Measurements from ENCODE around the gene FOXK1.
"Not testable (repeated sequence)": the region's sequence is repeated elsewhere in the genome, so short reads cannot be mapped to it uniquely, and the experiment has no call there.

The FOXK1 gene

GRCh38 chr7:4790516-4790991 lies 108.5 kb downstream of the FOXK1 start:
- ATAC-seq (ENCODE audit: low read depth) (no peak), DNase-seq (ENCODE audit: low spot score) (no peak)
- Histone ChIP-seq H3K27ac (ENCODE audit: poor library complexity, severe bottlenecking) (no peak overlapping the region), H3K27me3 (ENCODE audit: insufficient read depth, poor library complexity, severe bottlenecking) (no peaks in the 10 kb centered on the region), H3K4me3 (ENCODE audit: severe bottlenecking) (no peak overlapping the region), H3K4me1 (ENCODE audit: insufficient read depth, poor library complexity, severe bottlenecking) (no peaks in the 10 kb centered on the region), H3K9me3 (ENCODE audit: severe bottlenecking) (no peaks in the 10 kb centered on the region), H3K36me3 (ENCODE audit: low read depth) (peaks cover 22% of the 10 kb centered on the region)
- TF ChIP-seq, protein P1, sequence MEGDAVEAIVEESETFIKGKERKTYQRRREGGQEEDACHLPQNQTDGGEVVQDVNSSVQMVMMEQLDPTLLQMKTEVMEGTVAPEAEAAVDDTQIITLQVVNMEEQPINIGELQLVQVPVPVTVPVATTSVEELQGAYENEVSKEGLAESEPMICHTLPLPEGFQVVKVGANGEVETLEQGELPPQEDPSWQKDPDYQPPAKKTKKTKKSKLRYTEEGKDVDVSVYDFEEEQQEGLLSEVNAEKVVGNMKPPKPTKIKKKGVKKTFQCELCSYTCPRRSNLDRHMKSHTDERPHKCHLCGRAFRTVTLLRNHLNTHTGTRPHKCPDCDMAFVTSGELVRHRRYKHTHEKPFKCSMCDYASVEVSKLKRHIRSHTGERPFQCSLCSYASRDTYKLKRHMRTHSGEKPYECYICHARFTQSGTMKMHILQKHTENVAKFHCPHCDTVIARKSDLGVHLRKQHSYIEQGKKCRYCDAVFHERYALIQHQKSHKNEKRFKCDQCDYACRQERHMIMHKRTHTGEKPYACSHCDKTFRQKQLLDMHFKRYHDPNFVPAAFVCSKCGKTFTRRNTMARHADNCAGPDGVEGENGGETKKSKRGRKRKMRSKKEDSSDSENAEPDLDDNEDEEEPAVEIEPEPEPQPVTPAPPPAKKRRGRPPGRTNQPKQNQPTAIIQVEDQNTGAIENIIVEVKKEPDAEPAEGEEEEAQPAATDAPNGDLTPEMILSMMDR (IDR thresholded peaks at IDR 0.05; ENCODE audit: poor library complexity, severe bottlenecking): no peak

DNA sequence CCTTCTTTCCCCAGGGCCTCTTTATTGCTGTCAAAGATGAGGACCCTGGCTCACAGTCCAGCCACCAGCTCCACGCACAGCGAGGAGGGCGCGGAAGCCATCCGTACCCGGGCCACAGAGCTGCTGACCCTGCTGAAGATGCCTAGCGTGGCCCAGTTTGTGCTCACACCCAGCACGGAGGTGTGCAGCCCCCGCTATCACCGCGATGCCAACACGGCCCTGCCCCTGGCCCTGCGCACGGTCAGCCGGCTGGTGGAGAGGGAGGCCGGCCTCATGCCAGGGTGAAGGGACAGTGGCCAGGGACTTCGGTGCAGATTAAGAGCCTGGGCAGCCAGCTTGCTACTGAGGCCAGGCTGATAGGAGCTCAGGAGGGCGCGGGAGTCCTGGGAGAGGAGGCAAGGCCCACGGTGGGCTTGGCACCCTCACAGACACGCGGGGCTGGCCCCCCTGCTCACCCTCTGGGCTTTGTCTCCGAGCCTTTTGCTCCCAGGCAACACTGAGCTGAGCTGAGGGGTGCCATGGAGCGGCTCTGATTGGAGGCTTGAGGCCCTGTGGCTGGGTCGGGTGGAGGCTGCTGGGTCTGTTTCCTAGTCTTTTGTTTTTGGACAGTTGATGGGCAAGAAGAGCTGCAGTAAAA lies 109.1 kb downstream of the FOXK1 start:
- Histone ChIP-seq H3K27ac (ENCODE audit: poor library complexity, severe bottlenecking) (no peak overlapping the region), H3K4me3 (ENCODE audit: severe bottlenecking) (no peak overlapping the region), H3K27me3 (ENCODE audit: insufficient read depth, poor library complexity, severe bottlenecking) (no peaks in the 10 kb centered on the region), H3K36me3 (ENCODE audit: low read depth) (peaks cover 17% of the 10 kb centered on the region), H3K9me3 (ENCODE audit: severe bottlenecking) (no peaks in the 10 kb centered on the region), H3K4me1 (ENCODE audit: insufficient read depth, poor library complexity, severe bottlenecking) (no peaks in the 10 kb centered on the region)
- TF ChIP-seq, protein P1 (IDR thresholded peaks at IDR 0.05; ENCODE audit: poor library complexity, severe bottlenecking): no peak
- no peak for DNase-seq (ENCODE audit: low spot score)
- ATAC-seq (ENCODE audit: low read depth): no peak

DNA sequence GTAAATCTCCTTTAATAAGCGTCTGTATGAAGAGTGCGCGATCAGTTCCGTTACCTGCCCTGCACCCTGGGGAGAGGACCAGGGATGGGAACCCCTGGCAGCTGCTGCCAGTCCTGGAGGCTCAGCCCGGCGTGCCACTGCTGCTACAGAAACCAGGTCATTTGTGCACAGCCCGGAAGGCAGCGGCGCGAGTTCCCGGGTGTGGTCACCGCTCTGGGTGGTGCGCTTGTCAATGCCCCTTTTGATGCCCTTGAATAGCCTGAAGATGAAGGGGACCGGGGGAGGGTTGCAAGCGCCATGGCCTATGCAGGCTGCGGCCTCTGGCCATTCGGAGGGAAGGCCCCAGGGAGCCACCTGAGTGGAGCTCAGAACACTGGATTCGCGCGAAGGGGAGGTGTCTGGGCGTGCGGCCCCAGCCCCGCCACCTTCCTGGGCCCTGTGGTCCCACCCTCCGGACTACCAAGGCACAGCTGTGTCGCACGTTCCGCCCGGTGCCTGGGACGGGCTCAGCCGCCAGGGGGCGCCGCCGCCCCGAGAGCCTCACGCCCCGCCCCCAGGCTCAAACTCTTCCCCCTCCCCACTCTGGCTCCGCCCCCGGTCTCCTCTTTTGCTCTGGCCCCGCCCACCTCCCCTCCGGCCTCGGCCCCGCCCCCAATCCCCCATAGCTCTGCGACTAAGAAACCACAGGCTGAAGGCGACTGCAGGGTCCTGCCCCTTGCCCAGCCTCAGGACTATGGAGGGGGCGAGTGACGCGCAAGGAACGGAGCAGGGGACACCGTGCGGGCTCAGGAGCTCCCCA lies 109.8 kb downstream of the FOXK1 start:
- no peak overlapping the region for H3K4me3 ChIP-seq (ENCODE audit: severe bottlenecking)
- TF ChIP-seq, protein P1 (IDR thresholded peaks at IDR 0.05; ENCODE audit: poor library complexity, severe bottlenecking): peak; percentile 62
- ATAC-seq (ENCODE audit: low read depth): peak; percentile 49

GRCh38 chr7:4792537-4793126 lies 110.5 kb downstream of the FOXK1 start:
- no peaks in the 10 kb centered on the region for H3K9me3 ChIP-seq (ENCODE audit: severe bottlenecking)
- no peaks in the 10 kb centered on the region for H3K4me1 ChIP-seq (ENCODE audit: insufficient read depth, poor library complexity, severe bottlenecking)
- DNase-seq (ENCODE audit: low spot score): no peak
- H3K4me3 ChIP-seq (ENCODE audit: severe bottlenecking): no peak overlapping the region
- H3K36me3 ChIP-seq (ENCODE audit: low read depth): peaks cover 14% of the 10 kb centered on the region
- no peak overlapping the region for H3K27ac ChIP-seq (ENCODE audit: poor library complexity, severe bottlenecking)
- ATAC-seq (ENCODE audit: low read depth): no peak
- no peaks in the 10 kb centered on the region for H3K27me3 ChIP-seq (ENCODE audit: insufficient read depth, poor library complexity, severe bottlenecking)
- TF ChIP-seq, protein P1 (IDR thresholded peaks at IDR 0.05; ENCODE audit: poor library complexity, severe bottlenecking): no peak

More for the DNA sequence above, 109.8 kb downstream of the FOXK1 start:
- H3K27me3 ChIP-seq (ENCODE audit: insufficient read depth, poor library complexity, severe bottlenecking): no peaks in the 10 kb centered on the region
- DNase-seq (ENCODE audit: low spot score): no peak
- H3K27ac ChIP-seq (ENCODE audit: poor library complexity, severe bottlenecking): no peak overlapping the region
- no peaks in the 10 kb centered on the region for H3K4me1 ChIP-seq (ENCODE audit: insufficient read depth, poor library complexity, severe bottlenecking)
- H3K36me3 ChIP-seq (ENCODE audit: low read depth): peaks cover 16% of the 10 kb centered on the region
- no peaks in the 10 kb centered on the region for H3K9me3 ChIP-seq (ENCODE audit: severe bottlenecking)

- not testable (repeated sequence) for H3K36me3 ChIP-seq (ENCODE audit: low read depth); H3K27ac ChIP-seq (ENCODE audit: poor library complexity, severe bottlenecking)
Observed at GRCh38 chr7:4793385-4793993, 111.4 kb downstream of the FOXK1 start.

GRCh38 chr7:4794171-4794570 lies 112.1 kb downstream of the FOXK1 start:
- H3K36me3 ChIP-seq (ENCODE audit: low read depth); H3K27ac ChIP-seq (ENCODE audit: poor library complexity, severe bottlenecking); DNase-seq (ENCODE audit: low spot score); H3K4me1 ChIP-seq (ENCODE audit: insufficient read depth, poor library complexity, severe bottlenecking); ATAC-seq (ENCODE audit: low read depth); H3K4me3 ChIP-seq (ENCODE audit: severe bottlenecking); H3K27me3 ChIP-seq (ENCODE audit: insufficient read depth, poor library complexity, severe bottlenecking); H3K9me3 ChIP-seq (ENCODE audit: severe bottlenecking): not testable (repeated sequence)

More at GRCh38 chr7:4793385-4793993, 111.4 kb downstream of the FOXK1 start:
- not testable (repeated sequence) for H3K27me3 ChIP-seq (ENCODE audit: insufficient read depth, poor library complexity, severe bottlenecking); ATAC-seq (ENCODE audit: low read depth); H3K4me3 ChIP-seq (ENCODE audit: severe bottlenecking); H3K4me1 ChIP-seq (ENCODE audit: insufficient read depth, poor library complexity, severe bottlenecking); H3K9me3 ChIP-seq (ENCODE audit: severe bottlenecking); DNase-seq (ENCODE audit: low spot score)
